CD4-positive, CD25-positive, alpha-beta regulatory T cell (primary cell): Measurements from ENCODE around the gene LYPD6B. TPM values are rescaled to one million over a fixed set of nuclear protein-coding genes. Genes with fewer than 3 reads are reported as not detected.
A peak's percentile ranks its signal among the peaks of the same experiment; 100 is the strongest.

ENCODE experiments used
- ATAC-seq, 2 donors: fragments of 150-1000 bp; cut with Tn5 transposase; one replicate each; pipeline ENCODE4 v1.10.0; 2021; ENCODE audit warnings: low read depth in 2 of 2, moderate number of reproducible peaks in 2 of 2, moderate library complexity in 1 of 2
- DNase-seq, 3 donors: peaks; one replicate each; pipeline versions ENCODE4 v3.0.0 to v3.0.0-alpha.2; 2012 to 2022; ENCODE audit warnings: mixed read lengths in 1 of 3
- H3K27ac ChIP-seq: one replicate; pipeline ENCODE4 v1.7.0; 2013; ENCODE audit warnings: mild to moderate bottlenecking, low read length; ENCODE audit not compliant: insufficient read depth, poor library complexity, severe bottlenecking
- H3K27me3 ChIP-seq: one replicate; pipeline ENCODE4 v1.7.0; 2013; ENCODE audit warnings: low read length; ENCODE audit not compliant: control insufficient read depth, insufficient read depth
- H3K36me3 ChIP-seq: one replicate; pipeline ENCODE4 v1.7.0; 2013; ENCODE audit warnings: mild to moderate bottlenecking, low read length, moderate library complexity; ENCODE audit not compliant: control insufficient read depth, insufficient read depth
- H3K4me1 ChIP-seq: 2 replicates; pipeline ENCODE4 v1.7.0; 2013; ENCODE audit warnings: mild to moderate bottlenecking, low read length; ENCODE audit not compliant: insufficient read depth, control insufficient read depth, poor library complexity, severe bottlenecking
- H3K4me3 ChIP-seq: one replicate; pipeline ENCODE4 v1.7.0; 2013; ENCODE audit warnings: low read depth, mild to moderate bottlenecking, low read length, moderate library complexity
- H3K9me3 ChIP-seq, 2 experiments: 1 replicate in 1 of 2; 2 replicates in 1 of 2; pipeline ENCODE4 v1.7.0; 2013; ENCODE audit warnings: low read length in 2 of 2, mild to moderate bottlenecking in 1 of 2, moderate library complexity in 1 of 2; ENCODE audit not compliant: control insufficient read depth in 2 of 2
- H3K27ac Mint-ChIP-seq, 3 donors: one replicate each; pipeline ENCODE4 v1.8.0; 2020 to 2022; ENCODE audit warnings: mild to moderate bottlenecking in 3 of 3, mixed read lengths in 3 of 3, moderate library complexity in 2 of 3
- H3K27me3 Mint-ChIP-seq: one replicate; pipeline ENCODE4 v1.8.0; 2022; ENCODE audit warnings: mild to moderate bottlenecking, mixed read lengths
- H3K36me3 Mint-ChIP-seq: one replicate; pipeline ENCODE4 v1.8.0; 2020; ENCODE audit warnings: mixed read lengths
- H3K4me1 Mint-ChIP-seq, 4 donors: one replicate each; pipeline ENCODE4 v1.8.0; 2020 to 2022; ENCODE audit warnings: mixed read lengths in 4 of 4, mild to moderate bottlenecking in 1 of 4
- H3K4me3 Mint-ChIP-seq, 4 donors: one replicate each; pipeline ENCODE4 v1.8.0; 2020 to 2022; ENCODE audit warnings: mild to moderate bottlenecking in 4 of 4, mixed read lengths in 4 of 4, moderate library complexity in 3 of 4
- H3K9me3 Mint-ChIP-seq, 7 donors: one replicate each; pipeline ENCODE4 v1.8.0; 2020 to 2022; ENCODE audit warnings: mixed read lengths in 7 of 7, mild to moderate bottlenecking in 3 of 7, moderate library complexity in 2 of 7
- polyA plus RNA-seq, 4 donors: library from polyadenylated mRNA; unstranded; fragments of 300-500 nt; fragmentation: Illumina TruSeq; gene quantifications; one replicate each; pipeline ENCODE4 v1.2.3, GENCODE V29; 2021
- total RNA-seq: library from RNA; stranded (reverse); gene quantifications from one replicate; pipeline ENCODE4 v1.2.3, GENCODE V29; 2022

Gene LYPD6B
- total and polyA plus RNA-seq, 5 donors from 2014 or later, result not detected

DNA sequence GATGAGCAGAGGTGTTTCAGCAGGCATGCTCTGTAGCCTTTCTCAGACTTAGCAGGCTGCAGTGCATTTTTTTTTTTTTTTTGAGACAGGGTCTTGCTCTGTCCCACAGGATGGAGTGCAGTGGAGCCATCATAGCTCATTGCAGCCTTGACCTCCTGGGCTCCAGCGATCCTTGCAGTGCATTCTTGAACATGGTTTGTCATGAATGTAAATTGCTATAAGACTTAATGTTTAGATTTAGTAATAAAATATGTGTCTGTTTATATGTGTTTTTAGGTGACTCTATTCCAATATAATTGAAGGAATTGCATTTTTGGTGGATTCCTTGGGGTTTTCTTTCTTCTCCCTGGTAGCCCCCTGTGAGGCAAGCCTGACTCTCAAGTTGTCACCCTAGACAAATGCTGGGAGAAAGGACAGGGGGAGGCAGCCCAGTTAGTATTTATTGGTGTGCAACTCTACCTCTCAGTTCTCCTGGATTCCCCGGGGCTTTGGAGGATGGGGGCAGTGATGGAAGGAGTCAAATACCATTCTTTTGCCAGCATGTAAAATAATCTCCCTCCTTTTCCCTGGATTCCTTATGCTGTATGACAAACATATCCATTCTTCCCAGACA lies 22.7 kb downstream of the LYPD6B start:
- Histone ChIP-seq H3K27ac (no peak overlapping the region), H3K27me3 (no peaks in the 10 kb centered on the region), H3K4me3 (no peak overlapping the region), H3K36me3 (no peaks in the 10 kb centered on the region), H3K4me1 (no peaks in the 10 kb centered on the region), H3K9me3 (no peaks in the 10 kb centered on the region)
- no peaks in the 10 kb centered on the region for H3K4me1 Mint-ChIP-seq
- H3K36me3 Mint-ChIP-seq, result no peaks in the 10 kb centered on the region
- no peak overlapping the region for H3K27ac Mint-ChIP-seq
- DNase-seq, result no peak
- H3K27me3 Mint-ChIP-seq, result peaks cover 15% of the 10 kb centered on the region
- ATAC-seq, result no peak
- H3K4me3 Mint-ChIP-seq, result no peak overlapping the region
- H3K9me3 Mint-ChIP-seq, result no peaks in the 10 kb centered on the region

DNA sequence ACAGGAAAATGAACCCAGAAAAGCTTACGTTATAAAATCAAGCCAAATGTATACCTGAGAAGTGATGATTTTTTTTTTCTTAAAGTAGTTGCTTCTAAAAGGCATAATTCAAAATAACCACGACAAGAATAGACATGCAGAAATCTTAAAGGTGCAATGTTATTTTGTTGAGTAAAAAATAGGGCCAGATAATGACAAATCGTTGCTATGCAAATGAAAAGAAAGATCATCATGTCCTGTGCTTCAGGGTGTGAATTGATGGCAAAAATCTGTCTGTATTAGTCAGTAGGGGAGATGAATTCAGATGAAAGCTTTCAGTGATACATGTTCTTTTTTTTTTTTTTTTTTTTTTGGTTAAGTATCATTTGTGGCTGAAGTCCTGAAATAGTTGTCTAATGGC lies 24.0 kb downstream of the LYPD6B start:
- no peaks in the 10 kb centered on the region for H3K4me1 ChIP-seq
- Mint-ChIP-seq H3K4me1 (no peaks in the 10 kb centered on the region), H3K27ac (no peak overlapping the region), H3K4me3 (no peak overlapping the region), H3K27me3 (peaks cover 15% of the 10 kb centered on the region), H3K36me3 (no peaks in the 10 kb centered on the region), H3K9me3 (peaks cover 0 to 2% (median 0%) of the 10 kb centered on the region in 7 donors)
- H3K27me3 ChIP-seq, result no peaks in the 10 kb centered on the region
- no peaks in the 10 kb centered on the region for H3K36me3 ChIP-seq
- H3K4me3 ChIP-seq, result no peak overlapping the region
- H3K9me3 ChIP-seq, result no peaks in the 10 kb centered on the region
- ATAC-seq, result no peak
- DNase-seq, result no peak
- H3K27ac ChIP-seq, result no peak overlapping the region

DNA sequence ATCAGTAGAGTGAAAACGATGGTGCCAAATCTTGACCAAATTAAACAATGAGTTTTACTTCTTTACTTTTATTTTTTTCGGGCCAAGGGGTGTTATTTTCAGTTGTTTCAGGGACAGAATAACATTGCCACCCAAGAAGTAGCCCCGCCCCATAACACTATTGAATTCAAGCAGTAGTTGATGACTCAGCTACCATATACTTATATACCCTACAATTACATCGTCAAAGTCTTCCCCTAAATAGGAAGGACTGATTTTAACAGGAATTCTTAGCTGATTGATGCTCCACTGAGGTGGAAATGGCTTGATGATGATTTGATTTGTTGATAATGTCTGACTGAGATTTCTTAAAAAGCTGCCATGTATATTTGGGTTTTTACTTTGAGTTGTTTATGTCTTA lies 24.7 kb downstream of the LYPD6B start:
- no peaks in the 10 kb centered on the region for H3K9me3 ChIP-seq
- no peaks in the 10 kb centered on the region for H3K27me3 ChIP-seq
- DNase-seq (no peak), ATAC-seq (no peak)
- H3K36me3 ChIP-seq, result no peaks in the 10 kb centered on the region
- Mint-ChIP-seq H3K27ac (no peak overlapping the region), H3K9me3 (peaks cover 0 to 2% (median 0%) of the 10 kb centered on the region in 7 donors), H3K27me3 (peaks cover 15% of the 10 kb centered on the region), H3K4me3 (no peak overlapping the region), H3K36me3 (no peaks in the 10 kb centered on the region), H3K4me1 (no peaks in the 10 kb centered on the region)
- no peak overlapping the region for H3K27ac ChIP-seq
- H3K4me1 ChIP-seq, result no peaks in the 10 kb centered on the region
- H3K4me3 ChIP-seq, result no peak overlapping the region

DNA sequence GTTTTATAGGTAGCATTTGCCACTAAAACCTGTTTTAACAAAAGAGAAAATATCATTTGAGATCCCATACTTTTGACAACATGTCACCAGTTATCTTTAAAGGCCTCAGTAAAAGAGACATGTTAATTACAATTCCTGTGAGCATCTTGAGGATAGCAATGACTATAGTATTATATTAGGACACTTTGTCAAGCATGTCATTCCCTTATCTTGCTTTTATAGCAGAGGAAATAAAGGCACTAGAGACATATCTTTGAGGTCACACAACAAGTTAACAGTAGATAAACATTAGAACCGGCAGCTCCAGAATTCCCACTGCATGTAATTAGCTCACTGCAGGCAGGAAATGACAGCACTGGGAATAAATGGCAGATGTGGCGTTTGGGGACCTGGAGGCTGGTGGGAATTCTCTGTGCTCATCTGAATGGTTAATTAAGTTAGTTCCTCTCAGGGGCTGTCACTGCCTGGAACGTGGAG lies 25.9 kb downstream of the LYPD6B start:
- Mint-ChIP-seq H3K9me3 (peaks cover 0 to 2% (median 0%) of the 10 kb centered on the region in 7 donors), H3K4me3 (no peak overlapping the region), H3K27me3 (peaks cover 13% of the 10 kb centered on the region), H3K4me1 (no peaks in the 10 kb centered on the region), H3K36me3 (no peaks in the 10 kb centered on the region), H3K27ac (no peak overlapping the region)
- Histone ChIP-seq H3K36me3 (no peaks in the 10 kb centered on the region), H3K4me1 (no peaks in the 10 kb centered on the region), H3K27ac (no peak overlapping the region), H3K9me3 (no peaks in the 10 kb centered on the region), H3K27me3 (no peaks in the 10 kb centered on the region), H3K4me3 (no peak overlapping the region)
- DNase-seq (no peak), ATAC-seq (no peak)

DNA sequence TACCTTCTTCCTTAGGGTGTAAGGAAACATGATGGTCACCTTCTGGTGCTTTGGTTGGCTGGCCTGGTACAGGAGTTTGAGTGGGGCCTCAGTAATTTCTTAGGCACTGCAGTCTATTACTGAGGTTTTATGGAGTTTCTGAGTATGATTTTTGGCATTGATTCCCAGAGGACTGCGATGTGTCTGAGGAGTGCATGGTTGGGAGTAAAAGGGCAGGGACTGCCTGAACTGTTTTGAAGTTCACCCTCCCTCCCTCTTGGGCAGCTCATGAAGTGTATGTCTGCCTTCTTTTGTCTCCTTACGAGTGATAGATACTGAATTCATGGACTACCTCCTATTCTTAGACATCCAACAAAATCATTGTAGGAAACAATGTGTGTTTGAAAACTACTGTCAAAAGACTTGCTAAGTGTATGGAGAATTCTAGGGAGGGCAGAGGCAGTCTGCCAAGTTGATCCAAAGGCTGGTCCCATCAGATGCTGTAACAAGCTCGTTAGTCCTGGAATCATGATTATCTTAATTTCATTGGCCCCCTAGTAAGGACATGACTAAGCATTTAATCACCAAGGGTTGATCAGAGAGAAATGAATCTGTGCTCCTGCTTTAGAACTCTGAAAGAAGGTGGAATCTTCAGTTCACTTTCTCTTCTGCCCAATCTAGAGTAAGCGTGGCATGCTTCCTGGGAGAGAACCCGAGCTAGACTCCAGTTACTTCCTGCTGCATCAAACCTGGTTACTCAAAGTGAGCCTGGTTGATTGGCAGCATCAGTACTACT lies 26.5 kb downstream of the LYPD6B start:
- no peak overlapping the region for H3K4me3 ChIP-seq
- Mint-ChIP-seq H3K36me3 (no peaks in the 10 kb centered on the region), H3K9me3 (peaks cover 0 to 2% (median 0%) of the 10 kb centered on the region in 7 donors), H3K4me1 (peaks cover 0 to 4% (median 2%) of the 10 kb centered on the region in 4 donors), H3K27ac (no peak overlapping the region), H3K4me3 (no peak overlapping the region), H3K27me3 (peaks cover 13% of the 10 kb centered on the region)
- no peak overlapping the region for H3K27ac ChIP-seq
- H3K27me3 ChIP-seq, result no peaks in the 10 kb centered on the region
- no peaks in the 10 kb centered on the region for H3K9me3 ChIP-seq
- DNase-seq, result no peak
- H3K36me3 ChIP-seq, result no peaks in the 10 kb centered on the region
- H3K4me1 ChIP-seq, result no peaks in the 10 kb centered on the region
- no peak for ATAC-seq

DNA sequence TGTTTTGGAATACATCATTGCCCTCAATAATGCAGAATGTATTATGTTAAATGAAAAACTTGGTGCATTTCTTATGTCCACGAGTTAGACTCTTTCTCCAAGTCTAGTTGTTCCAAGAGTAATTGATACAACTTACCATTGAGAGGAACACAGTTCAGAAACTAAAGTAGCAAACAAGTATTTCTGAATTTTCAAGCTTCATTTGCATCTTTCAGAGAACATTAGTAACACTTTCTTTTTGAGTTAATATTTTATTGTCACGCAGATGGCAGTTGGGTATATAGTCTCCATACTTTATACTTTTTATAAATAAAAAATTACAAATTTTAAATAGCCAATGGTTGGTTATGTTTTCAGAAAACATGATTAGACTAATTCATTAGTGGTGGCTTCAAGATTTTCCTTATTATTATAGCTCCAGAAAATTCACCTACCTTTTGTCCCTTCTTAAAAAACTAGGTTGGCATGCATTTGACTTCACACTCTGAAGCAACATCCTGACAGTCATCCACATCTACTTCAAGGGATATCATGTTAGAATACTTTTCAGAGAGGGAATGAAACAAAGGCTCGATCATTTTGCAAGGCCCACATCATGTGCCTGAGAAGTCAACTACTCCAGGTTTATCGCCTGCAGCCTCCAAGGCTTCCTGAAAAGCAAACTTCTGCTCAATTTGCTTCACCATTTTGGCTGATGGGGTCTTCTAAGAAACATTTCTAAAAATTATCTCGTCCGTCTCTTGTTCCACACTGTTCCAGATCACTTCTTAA lies 29.9 kb downstream of the LYPD6B start:
- Mint-ChIP-seq H3K27ac (no peak overlapping the region), H3K9me3 (peaks cover 0 to 2% (median 0%) of the 10 kb centered on the region in 7 donors), H3K4me3 (no peak overlapping the region), H3K36me3 (no peaks in the 10 kb centered on the region), H3K4me1 (peaks cover 0 to 4% (median 2%) of the 10 kb centered on the region in 4 donors), H3K27me3 (peaks cover 17% of the 10 kb centered on the region)
- no peaks in the 10 kb centered on the region for H3K9me3 ChIP-seq
- no peaks in the 10 kb centered on the region for H3K36me3 ChIP-seq
- H3K4me1 ChIP-seq, result no peaks in the 10 kb centered on the region
- H3K27me3 ChIP-seq, result no peaks in the 10 kb centered on the region
- no peak for ATAC-seq
- DNase-seq, result no peak
- H3K4me3 ChIP-seq, result no peak overlapping the region
- H3K27ac ChIP-seq, result no peak overlapping the region

DNA sequence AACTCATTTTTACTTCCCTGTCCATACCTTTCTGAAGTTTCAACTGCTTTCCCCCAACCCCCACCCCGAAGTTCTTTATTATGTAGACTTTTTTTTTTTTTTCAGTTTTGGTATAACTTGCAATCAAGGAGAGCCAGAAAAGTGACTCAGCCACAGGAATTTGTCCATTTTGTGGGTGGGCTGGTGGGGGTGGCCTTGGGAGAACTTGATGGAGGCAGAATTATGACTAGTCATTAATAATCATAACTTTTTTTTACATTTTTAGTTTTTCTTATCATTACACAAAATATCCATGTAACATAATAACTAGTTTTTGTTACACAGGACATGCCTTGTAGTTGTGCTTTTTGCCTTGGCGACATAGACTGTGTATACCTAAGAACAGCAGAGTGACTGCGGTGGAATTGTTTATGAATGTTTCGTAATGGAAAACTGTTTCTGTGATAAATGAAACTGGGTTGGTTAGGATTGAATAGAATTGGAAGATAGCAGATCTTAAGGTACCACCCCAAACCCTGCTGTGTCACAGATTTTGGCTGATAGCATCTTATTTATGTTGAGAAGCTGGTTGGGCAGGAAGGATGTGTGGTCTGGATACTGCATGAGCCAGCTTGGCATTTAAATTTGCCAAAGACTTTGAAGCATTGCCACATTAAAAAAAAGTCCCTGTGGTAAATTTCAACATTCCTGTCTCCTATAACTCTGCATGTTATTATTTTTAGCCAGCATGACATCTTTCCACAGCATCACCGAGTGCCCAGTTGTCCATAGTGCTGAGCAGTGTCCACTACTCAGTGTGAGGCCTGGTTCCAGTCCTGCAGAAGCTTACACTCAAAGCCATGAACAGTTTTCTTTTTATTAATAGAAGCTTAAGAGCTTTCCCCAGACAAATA lies 30.7 kb downstream of the LYPD6B start:
- Mint-ChIP-seq H3K27ac (no peak overlapping the region), H3K4me3 (peak overlapping the region in 2 of 4 donors; percentile 16 to 18), H3K4me1 (peaks cover 0 to 4% (median 2%) of the 10 kb centered on the region in 4 donors), H3K27me3 (peaks cover 17% of the 10 kb centered on the region), H3K9me3 (peaks cover 0 to 2% (median 0%) of the 10 kb centered on the region in 7 donors), H3K36me3 (no peaks in the 10 kb centered on the region)
- DNase-seq (peak in 1 of 3 donors; percentile 46), ATAC-seq (peak in 1 of 2 donors; percentile 37)
- Histone ChIP-seq H3K4me1 (no peaks in the 10 kb centered on the region), H3K9me3 (no peaks in the 10 kb centered on the region), H3K36me3 (no peaks in the 10 kb centered on the region), H3K4me3 (no peak overlapping the region), H3K27ac (no peak overlapping the region), H3K27me3 (no peaks in the 10 kb centered on the region)
